CD4-positive, alpha-beta T cell (primary cell): Measurements from ENCODE around the gene LRRC2. TPM values are rescaled to one million over a fixed set of nuclear protein-coding genes. Genes with fewer than 3 reads are reported as not detected.
A peak's percentile ranks its signal among the peaks of the same experiment; 100 is the strongest.

Experiments
- ATAC-seq: fragments of 200-7000 bp; cut with Tn5 transposase; one replicate; pipeline ENCODE4 v1.10.0; 2022; ENCODE audit warnings: mild to moderate bottlenecking; ENCODE audit not compliant: poor library complexity
- CTCF ChIA-PET: fragments of 350-600 bp; sonication (Branson Sonifier 250); formaldehyde crosslinking; loops from one replicate; lab custom pipeline; 2021; ENCODE audit warnings: antibody characterized with exemption, inconsistent platforms; lab: Charles Lee
- POLR2A ChIA-PET: fragments of 350-600 bp; sonication (Branson Sonifier 250); formaldehyde crosslinking; loops from one replicate; lab custom pipeline; 2021; ENCODE audit warnings: antibody characterized with exemption, inconsistent platforms; lab: Charles Lee
- DNase-seq, 14 experiments: peaks; one replicate each; pipeline ENCODE4 v3.0.0-alpha.2; 2013 to 2020; ENCODE audit warnings: mixed read lengths in 2 of 14
- H3K27ac ChIP-seq, 2 donors: one replicate each; pipeline versions ENCODE4 v1.5.1 to v1.7.0; 2013; ENCODE audit warnings: low read length in 2 of 2, low read depth in 1 of 2, mild to moderate bottlenecking in 1 of 2
- H3K27me3 ChIP-seq, 2 experiments: 1 replicate in 1 of 2; 2 replicates in 1 of 2; pipeline versions ENCODE4 v1.6.1 to v1.7.0; 2013; ENCODE audit warnings: low read length in 2 of 2, control low read depth in 1 of 2, mild to moderate bottlenecking in 1 of 2, moderate library complexity in 1 of 2; ENCODE audit not compliant: insufficient read depth in 2 of 2, control insufficient read depth in 1 of 2
- H3K36me3 ChIP-seq: one replicate; pipeline ENCODE4 v1.6.1; 2013; ENCODE audit warnings: low read length, control low read depth; ENCODE audit not compliant: insufficient read depth
- H3K4me1 ChIP-seq: one replicate; pipeline ENCODE4 v1.6.1; 2013; ENCODE audit warnings: low read length, control low read depth; ENCODE audit not compliant: insufficient read depth
- H3K4me3 ChIP-seq: one replicate; pipeline ENCODE4 v1.5.1; 2013; ENCODE audit warnings: mild to moderate bottlenecking, low read length, moderate library complexity
- H3K9me3 ChIP-seq, 2 experiments: 1 replicate in 1 of 2; 2 replicates in 1 of 2; pipeline versions ENCODE4 v1.6.1 to v1.7.0; 2013; ENCODE audit warnings: low read length in 2 of 2, mild to moderate bottlenecking in 2 of 2, control low read depth in 1 of 2, moderate library complexity in 1 of 2; ENCODE audit not compliant: control insufficient read depth in 1 of 2, insufficient read depth in 1 of 2
- H3K27ac Mint-ChIP-seq: one replicate; pipeline ENCODE4 v1.8.0; 2020; ENCODE audit warnings: mixed read lengths
- H3K27me3 Mint-ChIP-seq: one replicate; pipeline ENCODE4 v1.8.0; 2021; ENCODE audit warnings: mixed read lengths
- H3K36me3 Mint-ChIP-seq: one replicate; pipeline ENCODE4 v1.8.0; 2021; ENCODE audit warnings: low read depth, mixed read lengths
- H3K4me1 Mint-ChIP-seq: one replicate; pipeline ENCODE4 v1.8.0; 2021; ENCODE audit warnings: low read depth, mixed read lengths
- H3K4me3 Mint-ChIP-seq: one replicate; pipeline ENCODE4 v1.8.0; 2020; ENCODE audit warnings: mild to moderate bottlenecking, mixed read lengths
- H3K9me3 Mint-ChIP-seq: one replicate; pipeline ENCODE4 v1.8.0; 2020; ENCODE audit warnings: mixed read lengths
- CTCF ChIP-seq: fragments of 200-600 bp; IDR thresholded peaks from one replicate; pipeline ENCODE4 v1.8.0; 2022; ENCODE audit warnings: antibody characterized with exemption, mild to moderate bottlenecking
- intact Hi-C, 2 experiments: fragments of 100-400 bp; cut with DNase I in 1 of 2; cut with micrococcal nuclease in 1 of 2; formaldehyde crosslinking; loops; one replicate each; pipeline versions ENCODE4 v1.15.1 to v1.9.0; 2023 to 2025; cut with DNase I, micrococcal nuclease
- total RNA-seq, 174 experiments: library from RNA in 2 of 174; stranded (reverse) in 2 of 174; gene quantifications; one replicate each; pipeline ENCODE4 v1.2.3 and lab custom pipeline; 2021 to 2026

LRRC2 gene
- total RNA-seq, 2 experiments from 2014 or later: 0.59 to 0.91 TPM

- no peak overlapping the region for H3K27ac Mint-ChIP-seq
- no peak for ATAC-seq
- CTCF ChIA-PET: interaction anchor here (1.3 kb wide), 1 partner anchor 52 kb away, joined by 3 read pairs; no protein-coding TSS in a partner anchor
Measured at GRCh38 chr3:46506526-46506925, 59.6 kb downstream of the LRRC2 start.

GRCh38 chr3:46505953-46506352, 60.1 kb downstream of the LRRC2 start:
- no peak overlapping the region for H3K27ac ChIP-seq
- H3K36me3 ChIP-seq: no peaks in the 10 kb centered on the region
- H3K36me3 Mint-ChIP-seq: no peaks in the 10 kb centered on the region
- no peak overlapping the region for H3K27ac Mint-ChIP-seq
- no peak for ATAC-seq
- TF ChIP-seq CTCF: no peak
- DNase-seq: no peak
- no peaks in the 10 kb centered on the region for H3K27me3 Mint-ChIP-seq
- H3K4me1 ChIP-seq: no peaks in the 10 kb centered on the region
- H3K9me3 ChIP-seq: no peaks in the 10 kb centered on the region
- ChIA-PET POLR2A (no interaction called here), CTCF (interaction anchor here (0.9 to 1.1 kb wide), 2 partner anchors 18 to 124 kb away, joined by 3 read pairs; no protein-coding TSS in a partner anchor)
- no peaks in the 10 kb centered on the region for H3K27me3 ChIP-seq
- no peaks in the 10 kb centered on the region for H3K9me3 Mint-ChIP-seq
- H3K4me3 ChIP-seq: no peak overlapping the region
- intact Hi-C loops: no loop called here
- H3K4me1 Mint-ChIP-seq: peaks cover 11% of the 10 kb centered on the region
- no peak overlapping the region for H3K4me3 Mint-ChIP-seq

More at GRCh38 chr3:46506526-46506925, 59.6 kb downstream of the LRRC2 start:
- POLR2A ChIA-PET: no interaction called here
- Histone ChIP-seq H3K36me3 (no peaks in the 10 kb centered on the region), H3K27ac (no peak overlapping the region), H3K4me3 (no peak overlapping the region), H3K27me3 (no peaks in the 10 kb centered on the region), H3K4me1 (no peaks in the 10 kb centered on the region), H3K9me3 (no peaks in the 10 kb centered on the region)
- TF ChIP-seq CTCF: no peak
- no peak overlapping the region for H3K4me3 Mint-ChIP-seq
- no peaks in the 10 kb centered on the region for H3K27me3 Mint-ChIP-seq
- no peak for DNase-seq
- no peaks in the 10 kb centered on the region for H3K36me3 Mint-ChIP-seq
- H3K4me1 Mint-ChIP-seq: peaks cover 10% of the 10 kb centered on the region
- intact Hi-C loops: no loop called here
- H3K9me3 Mint-ChIP-seq: no peaks in the 10 kb centered on the region

GRCh38 chr3:46504789-46505188, 61.3 kb downstream of the LRRC2 start:
- Histone ChIP-seq H3K4me3 (no peak overlapping the region), H3K9me3 (no peaks in the 10 kb centered on the region), H3K4me1 (no peaks in the 10 kb centered on the region), H3K36me3 (no peaks in the 10 kb centered on the region), H3K27ac (no peak overlapping the region), H3K27me3 (no peaks in the 10 kb centered on the region)
- Mint-ChIP-seq H3K4me3 (no peak overlapping the region), H3K4me1 (peaks cover 20% of the 10 kb centered on the region), H3K27ac (no peak overlapping the region), H3K9me3 (no peaks in the 10 kb centered on the region), H3K36me3 (no peaks in the 10 kb centered on the region), H3K27me3 (no peaks in the 10 kb centered on the region)
- no peak for TF ChIP-seq CTCF
- DNase-seq (peak in 2 of 14 experiments; percentile 32 to 60), ATAC-seq (peak; percentile 51)
- POLR2A ChIA-PET: no interaction called here
- CTCF ChIA-PET: no interaction called here
- intact Hi-C loops: no loop called here
